ENCODE measurements around the gene SLC30A2.

- TF ChIP-seq CTCF (IDR thresholded peaks at IDR 0.05) = no peak
- TF ChIP-seq POLR2A (IDR thresholded peaks at IDR 0.05) = no peak
- no peak for TF ChIP-seq POLR2AphosphoS5 (IDR thresholded peaks at IDR 0.05)
Observed at GRCh38 chr1:26053718-26054560, 8.0 kb upstream of the SLC30A2 start.
